ENCODE measurements around the gene IRX5.
A peak's percentile ranks its signal among the peaks of the same experiment; 100 is the strongest.

The IRX5 gene

DNA sequence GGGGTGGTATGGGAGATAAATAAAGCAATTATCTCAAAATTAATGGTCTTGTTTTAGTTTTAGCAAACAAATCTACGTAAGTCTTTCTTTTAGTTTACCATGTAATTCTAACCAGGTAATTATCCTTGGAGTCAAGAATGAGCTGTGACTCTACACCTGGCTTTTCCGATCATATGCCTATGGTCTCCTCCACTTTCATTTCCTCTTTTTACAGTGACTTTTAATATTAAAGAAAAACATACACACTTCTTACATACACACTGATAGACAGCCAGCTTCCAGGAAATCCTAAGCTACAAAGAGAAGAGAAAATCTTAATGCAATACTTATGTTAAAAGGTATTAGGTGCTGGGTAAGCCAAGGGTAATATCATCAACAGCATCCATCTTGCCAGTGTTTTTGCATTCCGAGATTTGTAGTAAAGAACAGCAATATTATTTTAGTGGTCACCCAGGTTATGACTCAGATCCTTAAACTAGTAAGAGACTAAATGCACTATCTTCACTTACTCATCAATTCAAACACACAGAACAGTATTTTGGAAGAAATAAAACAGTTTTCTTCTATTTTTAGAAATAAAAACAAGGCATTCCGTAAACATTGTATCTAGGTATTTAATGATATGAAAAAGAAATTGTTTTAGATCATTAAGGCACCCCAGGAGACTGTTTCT lies 4.4 kb upstream of the IRX5 start:
- H3K9ac ChIP-seq (ENCODE audit: low read length), result no peak overlapping the region
- H3K79me2 ChIP-seq (ENCODE audit: insufficient read depth, low read length), result no peaks in the 10 kb centered on the region
- H3K27ac ChIP-seq (ENCODE audit: low read depth, low read length, poor library complexity, severe bottlenecking), result no peak overlapping the region
- no peak overlapping the region for H2AFZ ChIP-seq (ENCODE audit: low read length)
- peak overlapping the region; percentile 73 for H3K4me2 ChIP-seq (ENCODE audit: low read length)
- H3K9me3 ChIP-seq (ENCODE audit: low read length), result no peaks in the 10 kb centered on the region
- H3K4me1 ChIP-seq (ENCODE audit: insufficient read depth, low read length, severe bottlenecking), result peaks cover 24% of the 10 kb centered on the region
- TF ChIP-seq, protein P1, sequence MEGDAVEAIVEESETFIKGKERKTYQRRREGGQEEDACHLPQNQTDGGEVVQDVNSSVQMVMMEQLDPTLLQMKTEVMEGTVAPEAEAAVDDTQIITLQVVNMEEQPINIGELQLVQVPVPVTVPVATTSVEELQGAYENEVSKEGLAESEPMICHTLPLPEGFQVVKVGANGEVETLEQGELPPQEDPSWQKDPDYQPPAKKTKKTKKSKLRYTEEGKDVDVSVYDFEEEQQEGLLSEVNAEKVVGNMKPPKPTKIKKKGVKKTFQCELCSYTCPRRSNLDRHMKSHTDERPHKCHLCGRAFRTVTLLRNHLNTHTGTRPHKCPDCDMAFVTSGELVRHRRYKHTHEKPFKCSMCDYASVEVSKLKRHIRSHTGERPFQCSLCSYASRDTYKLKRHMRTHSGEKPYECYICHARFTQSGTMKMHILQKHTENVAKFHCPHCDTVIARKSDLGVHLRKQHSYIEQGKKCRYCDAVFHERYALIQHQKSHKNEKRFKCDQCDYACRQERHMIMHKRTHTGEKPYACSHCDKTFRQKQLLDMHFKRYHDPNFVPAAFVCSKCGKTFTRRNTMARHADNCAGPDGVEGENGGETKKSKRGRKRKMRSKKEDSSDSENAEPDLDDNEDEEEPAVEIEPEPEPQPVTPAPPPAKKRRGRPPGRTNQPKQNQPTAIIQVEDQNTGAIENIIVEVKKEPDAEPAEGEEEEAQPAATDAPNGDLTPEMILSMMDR (IDR thresholded peaks at IDR 0.05; ENCODE audit: low read length), result no peak
- no peak for TF ChIP-seq EZH2 (IDR thresholded peaks at IDR 0.05; ENCODE audit: borderline replicate concordance, low read length)
- H3K36me3 ChIP-seq (ENCODE audit: insufficient read depth, low read length), result no peaks in the 10 kb centered on the region
- H3K4me3 ChIP-seq (ENCODE audit: low read depth, low read length, poor library complexity, severe bottlenecking), result peak overlapping the region; percentile 69
- H3F3A ChIP-seq (ENCODE audit: insufficient read depth, low read length), result no peaks in the 10 kb centered on the region
- peaks cover 2% of the 10 kb centered on the region; the same call in 1 of the 2 replicates for H4K20me1 ChIP-seq (ENCODE audit: insufficient read depth, low read length)
- H3K9me2 ChIP-seq (ENCODE audit: low read depth, low read length), result no peaks in the 10 kb centered on the region
- H3K27me3 ChIP-seq (ENCODE audit: insufficient read depth, low read length), result no peaks in the 10 kb centered on the region

GRCh38 chr16:54927125-54928015 lies 3.3 kb upstream of the IRX5 start:
- no peaks in the 10 kb centered on the region for H3K9me3 ChIP-seq (ENCODE audit: low read length)
- H3K27me3 ChIP-seq (ENCODE audit: insufficient read depth, low read length), result no peaks in the 10 kb centered on the region
- H2AFZ ChIP-seq (ENCODE audit: low read length), result no peak overlapping the region
- H3K79me2 ChIP-seq (ENCODE audit: insufficient read depth, low read length), result no peaks in the 10 kb centered on the region
- peak overlapping the region; percentile 69 for H3K4me3 ChIP-seq (ENCODE audit: low read depth, low read length, poor library complexity, severe bottlenecking)
- no peaks in the 10 kb centered on the region for H3F3A ChIP-seq (ENCODE audit: insufficient read depth, low read length)
- peak overlapping the region; percentile 73 for H3K4me2 ChIP-seq (ENCODE audit: low read length)
- no peaks in the 10 kb centered on the region for H3K9me2 ChIP-seq (ENCODE audit: low read depth, low read length)
- H3K4me1 ChIP-seq (ENCODE audit: insufficient read depth, low read length, severe bottlenecking), result peaks cover 27% of the 10 kb centered on the region
- H3K36me3 ChIP-seq (ENCODE audit: insufficient read depth, low read length), result no peaks in the 10 kb centered on the region
- TF ChIP-seq EZH2 (IDR thresholded peaks at IDR 0.05; ENCODE audit: borderline replicate concordance, low read length), result no peak
- TF ChIP-seq, protein P1 (IDR thresholded peaks at IDR 0.05; ENCODE audit: low read length), result no peak
- peak overlapping the region; percentile 56 for H3K9ac ChIP-seq (ENCODE audit: low read length)
- no peak overlapping the region for H3K27ac ChIP-seq (ENCODE audit: low read depth, low read length, poor library complexity, severe bottlenecking)
- H4K20me1 ChIP-seq (ENCODE audit: insufficient read depth, low read length), result peaks cover 2% of the 10 kb centered on the region; the same call in 1 of the 2 replicates

DNA sequence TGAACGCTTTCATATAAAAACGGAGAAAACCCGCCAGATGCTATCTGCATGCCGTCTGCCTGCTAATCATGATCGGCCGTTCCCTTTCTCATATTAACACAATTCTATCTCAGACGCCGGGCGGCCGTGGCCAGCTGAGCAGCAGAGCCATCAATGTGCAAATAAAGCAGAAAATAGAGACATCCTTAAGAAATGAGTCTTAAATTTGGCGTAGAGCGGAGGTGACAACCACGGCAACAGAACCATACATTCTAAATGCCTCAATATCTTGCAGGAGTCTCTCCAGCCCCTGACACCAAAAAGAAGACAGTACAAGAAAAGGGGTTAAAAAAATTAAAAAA lies 2.7 kb upstream of the IRX5 start:
- Histone ChIP-seq H3K36me3 (ENCODE audit: insufficient read depth, low read length) (no peaks in the 10 kb centered on the region), H3K4me2 (ENCODE audit: low read length) (peak overlapping the region; percentile 73), H2AFZ (ENCODE audit: low read length) (no peak overlapping the region), H3K4me3 (ENCODE audit: low read depth, low read length, poor library complexity, severe bottlenecking) (peak overlapping the region; percentile 69), H3K27ac (ENCODE audit: low read depth, low read length, poor library complexity, severe bottlenecking) (no peak overlapping the region), H3K9ac (ENCODE audit: low read length) (peak overlapping the region; percentile 56), H3K9me3 (ENCODE audit: low read length) (no peaks in the 10 kb centered on the region), H3F3A (ENCODE audit: insufficient read depth, low read length) (no peaks in the 10 kb centered on the region), H3K9me2 (ENCODE audit: low read depth, low read length) (no peaks in the 10 kb centered on the region), H3K27me3 (ENCODE audit: insufficient read depth, low read length) (no peaks in the 10 kb centered on the region), H3K79me2 (ENCODE audit: insufficient read depth, low read length) (no peaks in the 10 kb centered on the region), H4K20me1 (ENCODE audit: insufficient read depth, low read length) (peaks cover 2% of the 10 kb centered on the region; the same call in 1 of the 2 replicates), H3K4me1 (ENCODE audit: insufficient read depth, low read length, severe bottlenecking) (peaks cover 27% of the 10 kb centered on the region)
- TF ChIP-seq EZH2 (IDR thresholded peaks at IDR 0.05; ENCODE audit: borderline replicate concordance, low read length), result no peak
- TF ChIP-seq, protein P1 (IDR thresholded peaks at IDR 0.05; ENCODE audit: low read length), result no peak

Measured in OCI-LY1 (cell line).